KMS-11 (cell line): Measurements from ENCODE around the gene ELN.

ENCODE experiments used
- H2AFZ ChIP-seq: fragments of 200-600 bp; sonication (generic); 2 replicates; pipeline ENCODE4 v1.6.1; 2016; ENCODE audit warnings: antibody characterized with exemption, mixed run types, low read depth
- H3K27ac ChIP-seq: fragments of 200-600 bp; sonication (generic); 2 replicates; pipeline ENCODE4 v1.6.1; 2016; ENCODE audit warnings: mild to moderate bottlenecking, mixed run types
- H3K27me3 ChIP-seq: fragments of 200-600 bp; sonication (generic); 2 replicates; pipeline ENCODE4 v1.6.1; 2017; ENCODE audit warnings: mild to moderate bottlenecking, low read depth, mixed run types, moderate library complexity; ENCODE audit not compliant: insufficient read depth
- H3K36me3 ChIP-seq: fragments of 200-600 bp; sonication (generic); 2 replicates; pipeline ENCODE4 v1.6.1; 2017; ENCODE audit warnings: mild to moderate bottlenecking, mixed run types; ENCODE audit not compliant: insufficient read depth
- H3K4me1 ChIP-seq: fragments of 200-600 bp; sonication (generic); 2 replicates; pipeline ENCODE4 v1.6.1; 2016; ENCODE audit warnings: mild to moderate bottlenecking, low read depth, mixed run types; ENCODE audit not compliant: poor library complexity, severe bottlenecking
- H3K4me2 ChIP-seq: fragments of 200-600 bp; sonication (generic); 2 replicates; pipeline ENCODE4 v1.7.0; 2016; ENCODE audit warnings: mild to moderate bottlenecking, mixed run types
- H3K4me3 ChIP-seq: fragments of 200-600 bp; sonication (generic); IDR thresholded peaks from 2 replicates; pipeline ENCODE4 v1.6.1; 2017; ENCODE audit warnings: low read depth, low read length, mixed read lengths; ENCODE audit not compliant: insufficient read depth
- H3K79me2 ChIP-seq: fragments of 200-600 bp; sonication (generic); 2 replicates; pipeline ENCODE4 v1.6.1; 2016; ENCODE audit warnings: low read depth, mixed run types; ENCODE audit not compliant: insufficient read depth
- H3K9ac ChIP-seq: fragments of 200-600 bp; sonication (generic); 2 replicates; pipeline ENCODE4 v1.6.1; 2016; ENCODE audit warnings: mild to moderate bottlenecking, mixed run types
- H4K20me1 ChIP-seq: fragments of 200-600 bp; sonication (generic); 2 replicates; pipeline ENCODE4 v1.6.1; 2016; ENCODE audit warnings: mild to moderate bottlenecking, mixed run types; ENCODE audit not compliant: insufficient read depth
- CTCF ChIP-seq: fragments of 200-600 bp; sonication (generic); conservative IDR thresholded peaks from 2 replicates; pipeline ENCODE4 v1.6.1; 2017; ENCODE audit warnings: low read depth, mild to moderate bottlenecking, antibody characterized with exemption, low read length, moderate library complexity, mixed read lengths

The ELN gene

GRCh38 chr7:74105992-74106391, 78.0 kb downstream of the ELN start:
- Histone ChIP-seq H3K9ac (no peak overlapping the region), H3K36me3 (no peaks in the 10 kb centered on the region), H3K4me3 (no peak overlapping the region), H2AFZ (no peak overlapping the region), H3K27ac (no peak overlapping the region), H3K79me2 (no peaks in the 10 kb centered on the region), H3K27me3 (no peaks in the 10 kb centered on the region), H3K4me2 (no peak overlapping the region), H3K4me1 (no peaks in the 10 kb centered on the region), H4K20me1 (no peaks in the 10 kb centered on the region)
- no peak for TF ChIP-seq CTCF

- no peaks in the 10 kb centered on the region for H4K20me1 ChIP-seq
- H2AFZ ChIP-seq: no peak overlapping the region
- no peak overlapping the region for H3K4me2 ChIP-seq
- no peaks in the 10 kb centered on the region for H3K36me3 ChIP-seq
- H3K4me3 ChIP-seq: no peak overlapping the region
- no peak for TF ChIP-seq CTCF
- no peaks in the 10 kb centered on the region for H3K27me3 ChIP-seq
- H3K9ac ChIP-seq: no peak overlapping the region
- no peaks in the 10 kb centered on the region for H3K4me1 ChIP-seq
- H3K27ac ChIP-seq: no peak overlapping the region
- no peaks in the 10 kb centered on the region for H3K79me2 ChIP-seq
Observed at GRCh38 chr7:74106846-74107245, 78.9 kb downstream of the ELN start.

- no peak overlapping the region for H3K9ac ChIP-seq
- no peak overlapping the region for H3K4me3 ChIP-seq
- H3K4me1 ChIP-seq: no peaks in the 10 kb centered on the region
- no peaks in the 10 kb centered on the region for H3K79me2 ChIP-seq
- no peaks in the 10 kb centered on the region for H3K36me3 ChIP-seq
- no peak for TF ChIP-seq CTCF
- no peak overlapping the region for H3K4me2 ChIP-seq
- H2AFZ ChIP-seq: no peak overlapping the region
- no peaks in the 10 kb centered on the region for H3K27me3 ChIP-seq
- H4K20me1 ChIP-seq: no peaks in the 10 kb centered on the region
- H3K27ac ChIP-seq: no peak overlapping the region
Observed at GRCh38 chr7:74115326-74115725, 87.4 kb downstream of the ELN start.

GRCh38 chr7:74116356-74116755, 88.4 kb downstream of the ELN start:
- Histone ChIP-seq H3K4me1 (no peaks in the 10 kb centered on the region), H3K4me2 (no peak overlapping the region), H3K79me2 (no peaks in the 10 kb centered on the region), H3K9ac (no peak overlapping the region), H4K20me1 (no peaks in the 10 kb centered on the region), H3K36me3 (no peaks in the 10 kb centered on the region), H2AFZ (no peak overlapping the region), H3K4me3 (no peak overlapping the region), H3K27me3 (no peaks in the 10 kb centered on the region), H3K27ac (no peak overlapping the region)
- no peak for TF ChIP-seq CTCF
